HepG2 (cell line): ENCODE results near the gene ZNF581. TPM values are rescaled to one million over a fixed set of nuclear protein-coding genes. Genes with fewer than 3 reads are reported as not detected.
A peak's percentile ranks its signal among the peaks of the same experiment; 100 is the strongest.

Experiments used
- ERF ChIP-seq: IDR thresholded peaks from 2 replicates; pipeline ENCODE4 v1.6.1; 2018; ENCODE audit warnings: missing biosample characterization, missing genetic modification reagents
- FOXA1 ChIP-seq, 2 experiments: fragments of 450-650 bp in 1 of 2; sonication (generic) in 1 of 2; formaldehyde crosslinking in 1 of 2; IDR thresholded peaks; 2 replicates each; pipeline versions ENCODE4 v1.4.0 to v1.6.1; 2016 to 2020; ENCODE audit warnings: missing genetic modification reagents in 1 of 2
- GZF1 ChIP-seq: sonication (generic); formaldehyde crosslinking; IDR thresholded peaks from 2 replicates; pipeline ENCODE4 v1.5.1; 2020; ENCODE audit warnings: mild to moderate bottlenecking, missing genetic modification reagents
- HCFC1 ChIP-seq: fragments of 150-350 bp; IDR thresholded peaks from 2 replicates; pipeline ENCODE4 v1.6.1; 2014; ENCODE audit warnings: low read depth, low read length
- HDAC1 ChIP-seq: sonication (generic); formaldehyde crosslinking; IDR thresholded peaks from 2 replicates; pipeline ENCODE4 v1.5.1; 2020; ENCODE audit warnings: mild to moderate bottlenecking, missing genetic modification reagents
- KLF6 ChIP-seq: IDR thresholded peaks from 2 replicates; pipeline ENCODE4 v1.8.0; 2016; ENCODE audit warnings: missing biosample characterization, missing genetic modification reagents
- MYNN ChIP-seq: sonication (generic); formaldehyde crosslinking; IDR thresholded peaks from 2 replicates; pipeline ENCODE4 v1.4.0; 2020; ENCODE audit warnings: mild to moderate bottlenecking, low read depth, missing genetic modification reagents
- PHF21A ChIP-seq: sonication (generic); formaldehyde crosslinking; IDR thresholded peaks from 2 replicates; pipeline ENCODE4 v1.5.0; 2020; ENCODE audit warnings: mild to moderate bottlenecking, missing genetic modification reagents
- POLR2G ChIP-seq: fragments of 200-400 bp; formaldehyde crosslinking; IDR thresholded peaks from 2 replicates; pipeline ENCODE4 v1.6.1; 2018; ENCODE audit warnings: mild to moderate bottlenecking, low read depth, low read length, moderate library complexity
- SKI ChIP-seq: fragments of 450-650 bp; IDR thresholded peaks from one replicate; pipeline ENCODE4 v1.6.1; 2018; ENCODE audit warnings: mild to moderate bottlenecking; ENCODE audit not compliant: partially characterized antibody
- SRSF4 ChIP-seq: fragments of 200-400 bp; formaldehyde crosslinking; IDR thresholded peaks from one replicate; pipeline ENCODE4 v1.6.1; 2018; ENCODE audit warnings: mild to moderate bottlenecking, low read depth, low read length, moderate library complexity; ENCODE audit not compliant: poor library complexity, severe bottlenecking
- ZFYVE20 ChIP-seq: sonication (generic); formaldehyde crosslinking; IDR thresholded peaks from 2 replicates; pipeline ENCODE4 v1.8.0; 2023; ENCODE audit warnings: low read depth, mild to moderate bottlenecking, moderate library complexity, missing genetic modification reagents, borderline replicate concordance
- ZMAT3 ChIP-seq: sonication (generic); formaldehyde crosslinking; conservative IDR thresholded peaks from 2 replicates; pipeline ENCODE4 v1.7.0; 2021; ENCODE audit warnings: missing genetic modification reagents
- ZNF263 ChIP-seq: sonication (generic); formaldehyde crosslinking; IDR thresholded peaks from 2 replicates; pipeline ENCODE4 v1.4.0; 2020; ENCODE audit warnings: missing genetic modification reagents
- ZNF264 ChIP-seq: sonication (generic); formaldehyde crosslinking; IDR thresholded peaks from 2 replicates; pipeline ENCODE4 v1.4.0; 2020; ENCODE audit warnings: missing genetic modification reagents
- ZNF672 ChIP-seq: sonication (generic); formaldehyde crosslinking; IDR thresholded peaks from 2 replicates; pipeline ENCODE4 v1.8.1; 2022; ENCODE audit warnings: missing genetic modification reagents
- polyA plus RNA-seq, 8 experiments: library from polyadenylated mRNA; depleted of rRNA in 3 of 8; stranded (reverse) in 7 of 8; unstranded in 1 of 8; fragments of >200 nt; fragmentation: Illumina TruSeq in 4 of 8; extraction: Trizol in 4 of 8; gene quantifications; 2 replicates each; pipeline versions ENCODE4 v1.2.1 to v1.2.3, GENCODE V29; 2011 to 2016; ENCODE audit warnings: low read depth in 4 of 8, missing spikeins in 1 of 8, mixed read lengths in 1 of 8; ENCODE audit not compliant: insufficient read depth in 1 of 8
- total RNA-seq, 5 experiments: library from RNA; depleted of rRNA; stranded (reverse); fragments of >200 nt; fragmentation: Illumina TruSeq; extraction: Trizol; gene quantifications; 2 replicates each; pipeline ENCODE4 v1.2.3, GENCODE V29; 2016; ENCODE audit warnings: low read depth in 1 of 5
- TF ChIP-seq, protein P1 (sequence below): sonication (generic); formaldehyde crosslinking; IDR thresholded peaks from 2 replicates; pipeline ENCODE4 v1.9.0; 2021; ENCODE audit warnings: missing genetic modification reagents, borderline replicate concordance
- TF ChIP-seq, protein P2 (sequence below): sonication (generic); formaldehyde crosslinking; IDR thresholded peaks from 2 replicates; pipeline ENCODE4 v1.5.1; 2020; ENCODE audit warnings: mild to moderate bottlenecking, moderate library complexity, missing genetic modification reagents
- TF ChIP-seq, protein P3 (sequence below): sonication (generic); formaldehyde crosslinking; IDR thresholded peaks from 2 replicates; pipeline ENCODE4; 2020; ENCODE audit warnings: missing genetic modification reagents, mild to moderate bottlenecking, borderline replicate concordance
- TF ChIP-seq, protein P4 (sequence below): sonication (generic); formaldehyde crosslinking; IDR thresholded peaks from 2 replicates; pipeline ENCODE4 v1.4.0; 2020; ENCODE audit warnings: missing genetic modification reagents, borderline replicate concordance

Gene ZNF581
- total and polyA plus RNA-seq, 2 of the 13 experiments (the other 11 are each of a cell fraction or from before 2014, with no cell fraction given): 19.6 to 49.5 TPM

DNA sequence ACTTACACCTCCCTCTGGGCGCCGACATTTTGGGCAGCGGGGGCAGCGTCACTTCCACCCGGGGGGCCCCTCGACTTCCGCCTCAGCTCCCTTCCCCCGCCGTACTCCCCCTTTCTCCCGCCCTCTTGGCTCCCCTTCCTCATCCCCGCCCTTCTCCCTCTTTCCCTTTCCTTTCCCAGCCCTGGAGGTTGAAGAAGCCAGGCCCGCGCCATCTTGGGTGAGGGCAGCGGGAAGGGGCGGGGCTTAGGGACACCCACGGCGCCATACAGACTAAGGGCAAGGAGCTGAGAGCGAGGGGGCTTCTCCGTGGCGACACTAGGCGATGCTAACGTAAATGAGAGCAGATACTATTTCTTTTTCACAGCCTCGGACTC is 44.0 kb upstream of the ZNF581 start, which contains the start of gene FIZ1 (continued):
- TF ChIP-seq ZMAT3 (CRISPR knock-in tag): 0 out of 2 replicates have a peak, but pooled peaks have one; percentile 44
- TF ChIP-seq HCFC1: peak; percentile 71
- TF ChIP-seq, protein P1, sequence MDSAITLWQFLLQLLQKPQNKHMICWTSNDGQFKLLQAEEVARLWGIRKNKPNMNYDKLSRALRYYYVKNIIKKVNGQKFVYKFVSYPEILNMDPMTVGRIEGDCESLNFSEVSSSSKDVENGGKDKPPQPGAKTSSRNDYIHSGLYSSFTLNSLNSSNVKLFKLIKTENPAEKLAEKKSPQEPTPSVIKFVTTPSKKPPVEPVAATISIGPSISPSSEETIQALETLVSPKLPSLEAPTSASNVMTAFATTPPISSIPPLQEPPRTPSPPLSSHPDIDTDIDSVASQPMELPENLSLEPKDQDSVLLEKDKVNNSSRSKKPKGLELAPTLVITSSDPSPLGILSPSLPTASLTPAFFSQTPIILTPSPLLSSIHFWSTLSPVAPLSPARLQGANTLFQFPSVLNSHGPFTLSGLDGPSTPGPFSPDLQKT (CRISPR knock-in tag): no peak
- TF ChIP-seq ZFYVE20 (CRISPR knock-in tag): no peak
- 0 out of 2 replicates have a peak, but pooled peaks have one; percentile 34 for TF ChIP-seq KLF6 (CRISPR knock-in tag)
- TF ChIP-seq, protein P2, sequence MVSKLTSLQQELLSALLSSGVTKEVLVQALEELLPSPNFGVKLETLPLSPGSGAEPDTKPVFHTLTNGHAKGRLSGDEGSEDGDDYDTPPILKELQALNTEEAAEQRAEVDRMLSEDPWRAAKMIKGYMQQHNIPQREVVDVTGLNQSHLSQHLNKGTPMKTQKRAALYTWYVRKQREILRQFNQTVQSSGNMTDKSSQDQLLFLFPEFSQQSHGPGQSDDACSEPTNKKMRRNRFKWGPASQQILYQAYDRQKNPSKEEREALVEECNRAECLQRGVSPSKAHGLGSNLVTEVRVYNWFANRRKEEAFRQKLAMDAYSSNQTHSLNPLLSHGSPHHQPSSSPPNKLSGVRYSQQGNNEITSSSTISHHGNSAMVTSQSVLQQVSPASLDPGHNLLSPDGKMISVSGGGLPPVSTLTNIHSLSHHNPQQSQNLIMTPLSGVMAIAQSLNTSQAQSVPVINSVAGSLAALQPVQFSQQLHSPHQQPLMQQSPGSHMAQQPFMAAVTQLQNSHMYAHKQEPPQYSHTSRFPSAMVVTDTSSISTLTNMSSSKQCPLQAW: no peak; the same call in none of the 2 replicates
- no peak for TF ChIP-seq SKI
- TF ChIP-seq MYNN (CRISPR knock-in tag): no peak
- TF ChIP-seq PHF21A (CRISPR knock-in tag): peak; percentile 56; the same call in 1 of the 2 replicates
- TF ChIP-seq ZNF263 (CRISPR knock-in tag): peak; percentile 24; the same call in 1 of the 2 replicates
- TF ChIP-seq ZNF264: no peak
- TF ChIP-seq POLR2G: peak; percentile 74
- no peak for TF ChIP-seq SRSF4
- TF ChIP-seq ERF: no peak; the same call in 1 of the 2 replicates
- no peak for TF ChIP-seq GZF1 (CRISPR knock-in tag)
- TF ChIP-seq FOXA1 (IDR thresholded peaks at IDR 0.05): no peak
- TF ChIP-seq FOXA1 (CRISPR knock-in tag; IDR thresholded peaks at IDR 0.05): no peak
- TF ChIP-seq, protein P3, sequence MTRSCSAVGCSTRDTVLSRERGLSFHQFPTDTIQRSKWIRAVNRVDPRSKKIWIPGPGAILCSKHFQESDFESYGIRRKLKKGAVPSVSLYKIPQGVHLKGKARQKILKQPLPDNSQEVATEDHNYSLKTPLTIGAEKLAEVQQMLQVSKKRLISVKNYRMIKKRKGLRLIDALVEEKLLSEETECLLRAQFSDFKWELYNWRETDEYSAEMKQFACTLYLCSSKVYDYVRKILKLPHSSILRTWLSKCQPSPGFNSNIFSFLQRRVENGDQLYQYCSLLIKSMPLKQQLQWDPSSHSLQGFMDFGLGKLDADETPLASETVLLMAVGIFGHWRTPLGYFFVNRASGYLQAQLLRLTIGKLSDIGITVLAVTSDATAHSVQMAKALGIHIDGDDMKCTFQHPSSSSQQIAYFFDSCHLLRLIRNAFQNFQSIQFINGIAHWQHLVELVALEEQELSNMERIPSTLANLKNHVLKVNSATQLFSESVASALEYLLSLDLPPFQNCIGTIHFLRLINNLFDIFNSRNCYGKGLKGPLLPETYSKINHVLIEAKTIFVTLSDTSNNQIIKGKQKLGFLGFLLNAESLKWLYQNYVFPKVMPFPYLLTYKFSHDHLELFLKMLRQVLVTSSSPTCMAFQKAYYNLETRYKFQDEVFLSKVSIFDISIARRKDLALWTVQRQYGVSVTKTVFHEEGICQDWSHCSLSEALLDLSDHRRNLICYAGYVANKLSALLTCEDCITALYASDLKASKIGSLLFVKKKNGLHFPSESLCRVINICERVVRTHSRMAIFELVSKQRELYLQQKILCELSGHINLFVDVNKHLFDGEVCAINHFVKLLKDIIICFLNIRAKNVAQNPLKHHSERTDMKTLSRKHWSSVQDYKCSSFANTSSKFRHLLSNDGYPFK: peak; percentile 99
- peak; percentile 81 for TF ChIP-seq HDAC1 (CRISPR knock-in tag)
- TF ChIP-seq, protein P4, sequence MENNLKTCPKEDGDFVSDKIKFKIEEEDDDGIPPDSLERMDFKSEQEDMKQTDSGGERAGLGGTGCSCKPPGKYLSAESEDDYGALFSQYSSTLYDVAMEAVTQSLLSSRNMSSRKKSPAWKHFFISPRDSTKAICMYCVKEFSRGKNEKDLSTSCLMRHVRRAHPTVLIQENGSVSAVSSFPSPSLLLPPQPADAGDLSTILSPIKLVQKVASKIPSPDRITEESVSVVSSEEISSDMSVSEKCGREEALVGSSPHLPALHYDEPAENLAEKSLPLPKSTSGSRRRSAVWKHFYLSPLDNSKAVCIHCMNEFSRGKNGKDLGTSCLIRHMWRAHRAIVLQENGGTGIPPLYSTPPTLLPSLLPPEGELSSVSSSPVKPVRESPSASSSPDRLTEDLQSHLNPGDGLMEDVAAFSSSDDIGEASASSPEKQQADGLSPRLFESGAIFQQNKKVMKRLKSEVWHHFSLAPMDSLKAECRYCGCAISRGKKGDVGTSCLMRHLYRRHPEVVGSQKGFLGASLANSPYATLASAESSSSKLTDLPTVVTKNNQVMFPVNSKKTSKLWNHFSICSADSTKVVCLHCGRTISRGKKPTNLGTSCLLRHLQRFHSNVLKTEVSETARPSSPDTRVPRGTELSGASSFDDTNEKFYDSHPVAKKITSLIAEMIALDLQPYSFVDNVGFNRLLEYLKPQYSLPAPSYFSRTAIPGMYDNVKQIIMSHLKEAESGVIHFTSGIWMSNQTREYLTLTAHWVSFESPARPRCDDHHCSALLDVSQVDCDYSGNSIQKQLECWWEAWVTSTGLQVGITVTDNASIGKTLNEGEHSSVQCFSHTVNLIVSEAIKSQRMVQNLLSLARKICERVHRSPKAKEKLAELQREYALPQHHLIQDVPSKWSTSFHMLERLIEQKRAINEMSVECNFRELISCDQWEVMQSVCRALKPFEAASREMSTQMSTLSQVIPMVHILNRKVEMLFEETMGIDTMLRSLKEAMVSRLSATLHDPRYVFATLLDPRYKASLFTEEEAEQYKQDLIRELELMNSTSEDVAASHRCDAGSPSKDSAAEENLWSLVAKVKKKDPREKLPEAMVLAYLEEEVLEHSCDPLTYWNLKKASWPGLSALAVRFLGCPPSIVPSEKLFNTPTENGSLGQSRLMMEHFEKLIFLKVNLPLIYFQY: no peak
- no peak for TF ChIP-seq ZNF672
